ENCODE measurements around the gene BTBD8.

BTBD8 gene

GRCh38 chr1:92201973-92202372, 121.8 kb downstream of the BTBD8 start:
- no peak for DNase-seq

- no peak for DNase-seq
Observed at GRCh38 chr1:92203105-92203504, 123.0 kb downstream of the BTBD8 start.

- no peak for DNase-seq
Observed at GRCh38 chr1:92210701-92211100, 130.6 kb downstream of the BTBD8 start.

DNA sequence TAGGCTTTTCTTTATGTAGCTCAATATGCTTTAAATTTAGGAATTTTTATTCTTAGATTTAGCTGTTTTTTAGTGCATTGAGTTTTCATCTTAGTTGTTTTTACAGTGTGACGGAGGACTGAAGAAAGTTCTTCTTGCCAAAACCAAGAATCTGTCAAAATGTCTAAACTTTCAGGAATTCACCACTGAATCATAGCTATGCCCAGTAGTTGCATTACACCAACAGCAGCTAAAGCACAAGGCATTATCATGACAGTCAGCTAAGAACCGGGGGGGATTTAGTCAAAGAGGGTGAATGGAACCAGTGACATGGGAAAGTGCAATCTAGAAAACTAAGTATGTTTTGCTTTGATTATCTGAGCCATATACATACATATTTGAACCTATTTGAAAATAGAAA, 131.0 kb downstream of the BTBD8 start:
- no peak for DNase-seq

GRCh38 chr1:92217721-92218120, 137.6 kb downstream of the BTBD8 start, which contains the start of gene C1orf146:
C1orf146 (plus strand) TSS chr1:92217915; CDS start chr1:92231421, 13,506 bp downstream.
- DNase-seq: no peak

DNA sequence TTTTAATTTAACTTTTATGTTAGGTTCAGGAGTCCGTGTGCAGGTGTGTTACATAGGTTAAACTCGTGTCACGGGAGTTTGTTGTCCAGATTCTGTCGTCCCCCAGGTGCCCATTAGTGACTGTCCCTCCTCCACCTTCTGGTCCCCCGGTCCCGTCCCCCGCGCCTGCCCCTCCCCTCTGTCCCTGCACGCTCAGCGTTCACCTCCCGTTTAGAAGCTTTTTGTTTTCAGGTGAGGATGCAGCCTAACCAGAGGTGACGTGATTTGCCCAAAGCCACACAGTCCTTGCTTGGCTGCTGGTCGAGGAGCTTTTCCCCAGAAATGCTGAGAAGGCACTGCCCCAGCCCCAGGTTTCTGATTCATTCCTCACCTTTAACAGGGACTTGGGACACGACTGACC, 138.4 kb downstream of the BTBD8 start:
- no peak for DNase-seq

DNA sequence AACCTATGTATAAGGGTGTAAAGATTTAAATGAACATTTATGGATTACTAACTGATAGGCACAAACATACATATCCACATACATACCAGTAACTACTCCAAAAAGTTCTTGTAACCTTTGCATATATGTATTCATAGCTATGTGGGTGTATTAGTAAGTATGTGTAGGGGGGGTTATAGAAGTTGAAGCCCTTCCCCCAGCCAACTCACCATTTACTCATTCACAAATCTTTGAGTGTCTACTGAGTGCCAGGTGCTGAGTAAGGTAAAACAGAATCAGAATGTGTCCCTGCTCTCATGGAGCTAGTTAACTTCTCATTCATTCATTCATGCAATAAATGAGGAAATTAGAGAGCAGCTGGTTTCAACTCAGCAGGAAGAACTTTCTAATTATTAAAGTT, 138.9 kb downstream of the BTBD8 start:
- DNase-seq: no peak

GRCh38 chr1:92228401-92228800, 148.3 kb downstream of the BTBD8 start:
- no peak for DNase-seq

- DNase-seq: no peak
Observed at GRCh38 chr1:92230736-92231135, 150.6 kb downstream of the BTBD8 start.
